CD4-positive, alpha-beta T cell treated with Interferon alpha-2 for 1 hour (primary cell): ENCODE results near the gene NYAP2.
A peak's percentile ranks its signal among the peaks of the same experiment; 100 is the strongest.

Experiments used
- DNase-seq, 2 donors: peaks; one replicate each; pipeline ENCODE4 v3.0.0-alpha.2; 2020 to 2022

The NYAP2 gene

GRCh38 chr2:225429717-225430116, 30.2 kb downstream of the NYAP2 start:
- DNase-seq, result no peak

GRCh38 chr2:225431105-225431863, 31.8 kb downstream of the NYAP2 start:
- no peak for DNase-seq

- no peak for DNase-seq
These were observed 34.5 kb downstream of the NYAP2 start for GRCh38 chr2:225434014-225434413.

GRCh38 chr2:225437319-225437718, 37.8 kb downstream of the NYAP2 start:
- no peak for DNase-seq

GRCh38 chr2:225438248-225438647, 38.7 kb downstream of the NYAP2 start:
- DNase-seq, result no peak

GRCh38 chr2:225452677-225453076, 53.2 kb downstream of the NYAP2 start:
- no peak for DNase-seq

GRCh38 chr2:225454412-225454811, 54.9 kb downstream of the NYAP2 start:
- no peak for DNase-seq

GRCh38 chr2:225456619-225457260, 57.2 kb downstream of the NYAP2 start:
- DNase-seq, result no peak

- no peak for DNase-seq
These were observed 58.0 kb downstream of the NYAP2 start for GRCh38 chr2:225457482-225457881.

- DNase-seq, result no peak
These were observed 59.1 kb downstream of the NYAP2 start for GRCh38 chr2:225458431-225459117.

GRCh38 chr2:225462417-225462816, 62.9 kb downstream of the NYAP2 start:
- DNase-seq, result no peak

- no peak for DNase-seq
These were observed 63.4 kb downstream of the NYAP2 start for GRCh38 chr2:225462945-225463344.

GRCh38 chr2:225463449-225463848, 63.9 kb downstream of the NYAP2 start:
- no peak for DNase-seq

- peak in 1 of 2 donors; percentile 53 for DNase-seq
These were observed 65.0 kb downstream of the NYAP2 start for GRCh38 chr2:225464346-225465025.

- no peak for DNase-seq
These were observed 66.3 kb downstream of the NYAP2 start for GRCh38 chr2:225465827-225466226.

GRCh38 chr2:225466891-225467604, 67.5 kb downstream of the NYAP2 start:
- no peak for DNase-seq

GRCh38 chr2:225468131-225468530, 68.6 kb downstream of the NYAP2 start:
- DNase-seq, result no peak

- no peak for DNase-seq
These were observed 71.5 kb downstream of the NYAP2 start for GRCh38 chr2:225471039-225471438.

- DNase-seq, result no peak
These were observed 72.0 kb downstream of the NYAP2 start for GRCh38 chr2:225471482-225471881.

- DNase-seq, result no peak
These were observed 72.7 kb downstream of the NYAP2 start for GRCh38 chr2:225472161-225472560.

- DNase-seq, result no peak
These were observed 79.9 kb downstream of the NYAP2 start for GRCh38 chr2:225479386-225479785.

GRCh38 chr2:225484751-225485150, 85.2 kb downstream of the NYAP2 start:
- DNase-seq, result no peak

- DNase-seq, result no peak
These were observed 86.7 kb downstream of the NYAP2 start for GRCh38 chr2:225486236-225486635.
